NCI-H2107 (cell line): ENCODE measurements around the gene KCNQ5.

Experiments
- DNase-seq: peaks from one replicate; lab custom pipeline; 2025; lab: John Stamatoyannopoulos, UW

KCNQ5 gene

DNA sequence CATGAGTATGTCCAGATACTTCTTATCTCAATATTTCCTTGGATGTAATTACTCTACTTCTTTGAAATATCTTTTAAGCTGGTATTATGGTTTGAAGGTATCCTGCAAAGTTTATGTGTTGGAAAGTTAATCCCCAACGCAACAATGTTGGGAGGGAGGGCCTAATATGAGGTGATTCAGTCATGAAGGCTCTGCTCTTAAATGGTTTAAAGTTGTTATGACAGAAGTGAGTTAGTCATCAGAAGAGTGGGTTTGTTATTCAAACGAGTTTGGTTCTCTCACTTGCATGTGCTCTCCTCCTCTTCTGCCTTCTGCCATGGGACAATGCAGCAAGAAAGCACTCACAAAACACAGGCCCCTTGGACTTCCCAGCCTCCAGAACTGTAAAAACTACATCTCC is 176.3 kb downstream of the KCNQ5 start:
- DNase-seq, result no peak

GRCh38 chr6:72809746-72810379 is 188.0 kb downstream of the KCNQ5 start:
- DNase-seq, result no peak

- no peak for DNase-seq
These were observed 188.9 kb downstream of the KCNQ5 start for GRCh38 chr6:72810571-72811280.

- DNase-seq, result no peak
These were observed 190.1 kb downstream of the KCNQ5 start for GRCh38 chr6:72811971-72812421.

DNA sequence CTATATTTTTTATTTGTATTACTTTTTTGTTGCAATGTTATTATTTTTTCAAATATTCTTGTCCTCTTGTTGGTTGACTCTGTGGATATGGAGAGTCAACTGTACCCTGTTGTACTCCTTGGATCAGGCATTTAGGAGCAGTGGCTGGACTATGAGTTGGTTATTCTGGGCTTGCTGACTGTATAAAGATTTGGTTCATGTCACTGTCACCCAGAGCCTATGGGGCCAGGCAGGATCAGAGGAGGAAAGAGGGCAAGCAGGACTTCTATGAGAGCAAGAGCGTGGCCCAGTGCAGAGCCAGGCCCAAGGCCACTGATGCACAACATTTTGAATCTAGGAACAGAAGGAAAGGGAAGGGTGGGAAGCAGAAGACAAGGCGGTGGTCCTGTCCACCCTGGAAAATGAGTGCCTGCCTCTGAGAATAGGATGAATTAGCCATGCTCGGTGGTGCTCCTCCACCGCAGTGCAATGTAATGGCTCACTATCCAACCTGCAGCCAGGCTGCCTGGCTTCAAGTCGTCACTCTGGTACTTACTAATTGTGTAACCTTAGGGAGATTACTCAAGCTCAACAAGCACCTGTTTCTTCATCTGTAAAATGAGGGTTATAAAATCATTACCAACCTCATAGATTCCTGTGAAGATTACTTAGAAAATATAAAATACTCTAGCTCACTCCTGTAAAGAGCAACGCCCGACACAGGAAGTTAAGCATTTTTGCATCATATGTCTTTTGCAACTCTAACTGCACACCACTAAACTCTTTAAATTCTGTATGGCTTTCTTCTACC is 192.1 kb downstream of the KCNQ5 start:
- DNase-seq, result no peak

DNA sequence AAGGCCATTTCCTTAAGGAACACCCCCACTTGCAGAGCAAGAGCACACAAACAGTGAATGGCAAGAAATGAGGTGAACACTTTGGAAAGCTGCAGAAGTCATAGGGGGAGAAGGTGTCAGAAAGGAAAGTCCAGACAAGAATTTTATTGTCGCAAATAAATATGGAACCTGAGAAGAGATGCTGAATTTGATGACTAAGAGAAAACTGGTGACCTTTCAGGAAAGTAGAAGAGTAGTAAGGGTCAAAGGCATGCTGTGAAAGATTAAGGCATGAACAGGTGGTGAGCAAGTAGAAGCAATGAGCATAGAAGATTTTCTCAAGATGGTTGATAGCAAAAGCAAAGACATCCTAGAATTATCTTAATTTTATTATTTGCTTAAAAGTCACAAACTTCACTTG is 194.2 kb downstream of the KCNQ5 start:
- no peak for DNase-seq

DNA sequence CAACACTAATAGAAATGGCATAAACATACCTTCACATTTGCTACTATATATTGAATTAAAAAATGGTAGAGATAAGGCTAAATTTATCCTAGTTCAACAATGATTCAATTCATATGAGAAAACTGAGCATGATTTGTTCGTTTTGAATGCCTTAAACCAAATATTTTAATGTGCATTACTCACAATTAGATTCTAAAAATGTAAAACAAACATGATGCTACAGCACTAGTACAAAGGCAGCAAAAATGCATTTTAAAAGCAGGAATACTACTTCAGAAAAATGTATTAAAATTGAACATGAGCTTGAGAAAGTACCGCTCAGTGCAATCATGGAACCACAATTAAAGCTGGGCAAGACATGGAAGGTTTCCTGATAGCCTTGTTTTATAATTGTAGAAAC is 195.3 kb downstream of the KCNQ5 start:
- DNase-seq, result no peak

GRCh38 chr6:72819609-72820008 is 197.7 kb downstream of the KCNQ5 start:
- no peak for DNase-seq

DNA sequence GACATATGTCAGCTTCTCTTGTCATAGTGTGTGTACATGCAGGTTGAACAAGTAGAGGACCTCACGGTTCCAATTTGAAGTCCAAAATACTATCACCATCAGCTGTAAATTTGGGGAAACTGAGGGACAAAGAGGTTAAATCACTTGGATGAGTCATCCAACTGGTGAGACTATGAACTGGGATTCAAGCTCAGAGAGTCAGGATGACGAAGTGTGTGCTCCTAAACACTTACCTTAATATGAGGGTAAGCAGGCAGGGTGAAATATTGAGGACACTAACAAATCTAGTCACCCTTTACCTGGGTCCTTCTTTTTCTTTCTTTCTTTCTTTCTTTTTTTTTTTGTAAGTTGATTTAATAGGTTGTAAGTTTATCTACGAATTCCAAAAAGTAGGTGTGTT is 198.3 kb downstream of the KCNQ5 start:
- DNase-seq, result no peak

DNA sequence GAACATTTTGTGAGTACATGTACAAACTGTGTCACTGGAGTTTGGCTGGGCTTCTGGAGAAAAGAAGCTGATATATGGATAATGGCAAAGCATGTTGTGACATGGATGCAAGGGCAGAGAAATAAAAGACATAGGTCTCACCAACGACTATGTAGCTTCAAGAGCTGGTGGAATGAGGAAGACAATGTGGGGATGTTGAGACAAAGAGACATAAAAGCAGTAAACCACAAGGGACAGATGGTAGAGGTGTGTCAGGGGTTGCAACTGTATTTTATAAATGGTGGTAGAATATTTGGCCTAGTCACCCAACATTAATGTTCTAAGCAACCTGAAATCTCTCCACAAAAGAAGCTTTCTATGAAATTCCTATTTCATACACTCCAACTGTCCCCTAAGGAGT is 199.0 kb downstream of the KCNQ5 start:
- DNase-seq, result no peak

DNA sequence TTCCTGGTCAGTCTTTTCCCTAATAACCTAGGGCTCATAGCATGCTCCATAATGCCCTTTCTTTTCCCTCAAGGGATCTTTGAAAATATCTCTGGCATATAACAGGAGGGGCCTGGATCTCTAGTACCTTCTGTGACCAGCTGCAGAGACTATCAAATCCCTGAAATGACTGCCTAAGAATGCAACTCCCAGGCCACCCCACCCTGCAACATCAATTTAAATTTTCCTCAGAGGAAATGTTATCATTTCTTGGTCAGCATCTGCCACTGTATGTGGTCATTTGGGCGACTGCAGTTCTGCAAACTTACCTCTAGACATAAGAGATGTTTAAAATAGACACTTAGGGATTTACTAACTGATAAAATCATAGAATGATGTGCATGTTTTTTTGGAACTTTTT is 200.2 kb downstream of the KCNQ5 start:
- DNase-seq, result no peak

DNA sequence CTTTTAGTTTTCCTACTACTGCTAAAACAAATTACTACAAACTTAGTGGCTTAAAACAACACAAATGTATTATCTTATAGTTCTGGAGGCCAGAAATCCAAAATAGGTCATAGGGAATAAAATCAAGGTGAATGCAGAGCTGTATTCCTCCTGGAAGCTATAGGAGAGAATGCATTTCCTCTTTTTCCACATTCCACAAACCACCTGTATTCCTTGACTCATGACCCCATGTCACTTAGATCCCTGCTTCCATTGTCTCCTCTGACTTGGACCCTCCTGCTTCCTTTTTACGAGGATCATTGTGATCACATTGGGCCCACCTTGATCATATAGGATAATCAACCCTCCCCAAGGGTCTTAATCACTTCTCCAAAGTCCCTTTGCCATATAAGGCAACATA is 200.8 kb downstream of the KCNQ5 start:
- DNase-seq, result no peak

- no peak for DNase-seq
These were observed 203.0 kb downstream of the KCNQ5 start for GRCh38 chr6:72824833-72825232.

GRCh38 chr6:72825315-72825911 is 203.5 kb downstream of the KCNQ5 start:
- no peak for DNase-seq

- no peak for DNase-seq
These were observed 204.2 kb downstream of the KCNQ5 start for GRCh38 chr6:72826037-72826436.

- DNase-seq, result no peak
These were observed 205.0 kb downstream of the KCNQ5 start for GRCh38 chr6:72826744-72827438.

GRCh38 chr6:72828904-72829303 is 207.0 kb downstream of the KCNQ5 start:
- no peak for DNase-seq

- DNase-seq, result no peak
These were observed 210.4 kb downstream of the KCNQ5 start for GRCh38 chr6:72832271-72832670.

- DNase-seq, result no peak
These were observed 213.9 kb downstream of the KCNQ5 start for GRCh38 chr6:72835749-72836148.

- DNase-seq, result no peak
These were observed 215.1 kb downstream of the KCNQ5 start for GRCh38 chr6:72836971-72837370.

DNA sequence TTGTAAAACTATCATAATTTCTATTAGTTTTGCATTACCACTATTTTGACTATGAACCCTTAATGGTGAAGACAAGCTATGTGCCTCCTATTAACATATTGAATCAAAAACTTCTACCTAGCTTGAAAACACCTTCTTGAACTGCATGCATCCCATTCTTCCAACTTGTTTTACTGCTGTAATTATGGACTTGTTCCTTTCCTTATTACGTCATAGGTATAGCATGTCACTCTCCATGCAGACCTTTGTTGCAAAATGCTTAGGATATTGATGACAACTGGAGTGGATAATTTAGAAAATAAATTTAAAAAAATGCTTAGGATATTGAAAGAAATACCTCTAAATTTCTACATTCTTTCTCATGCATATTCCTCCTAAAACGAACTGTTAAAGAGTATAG is 219.3 kb downstream of the KCNQ5 start:
- no peak for DNase-seq

DNA sequence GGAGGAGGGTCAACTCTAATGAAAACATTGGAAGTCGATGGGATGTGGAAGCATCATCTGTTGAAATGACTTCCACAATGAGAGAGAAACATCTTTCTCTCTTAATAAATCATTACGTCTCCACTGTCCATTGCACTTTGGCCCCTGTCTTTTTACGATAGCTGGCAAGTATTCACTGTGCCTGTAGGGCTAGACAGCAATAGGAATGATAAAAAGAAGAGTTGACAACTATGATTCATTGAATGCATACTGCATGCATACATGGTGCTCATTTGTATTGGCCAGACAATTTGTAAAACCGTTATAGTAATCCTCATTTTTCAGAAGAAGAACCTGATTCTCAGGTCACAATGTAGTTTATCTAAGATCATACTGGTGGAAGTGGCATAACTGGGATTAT is 220.3 kb downstream of the KCNQ5 start:
- no peak for DNase-seq
